SK-N-DZ (cell line): ENCODE measurements around the gene RIMBP3C.
"Not testable (repeated sequence)": the region's sequence is repeated elsewhere in the genome, so short reads cannot be mapped to it uniquely, and the experiment has no call there.

Source experiments
- DNase-seq: peaks from one replicate; pipeline ENCODE4 v3.0.0-alpha.2; 2015; ENCODE audit warnings: low spot score

The RIMBP3C gene

DNA sequence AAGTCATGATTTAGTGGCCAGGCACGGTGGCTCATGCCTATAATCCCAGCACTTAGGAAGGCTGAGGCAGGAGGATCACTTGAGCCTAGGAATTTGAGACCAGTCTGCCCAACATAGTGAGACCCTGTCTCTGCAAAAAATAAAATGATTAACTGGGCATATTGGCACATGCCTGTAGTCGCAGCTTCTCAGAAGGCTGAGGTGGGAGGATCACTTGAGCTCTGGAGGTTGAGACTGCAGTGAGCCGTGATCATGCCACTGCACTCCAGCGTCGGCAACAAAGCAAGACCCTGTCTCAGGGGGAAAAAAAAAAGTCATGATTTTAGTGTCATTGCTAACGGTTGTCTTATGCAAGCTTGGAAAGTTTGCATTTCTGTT, 28.2 kb upstream of the RIMBP3C start:
- no peak for DNase-seq

DNA sequence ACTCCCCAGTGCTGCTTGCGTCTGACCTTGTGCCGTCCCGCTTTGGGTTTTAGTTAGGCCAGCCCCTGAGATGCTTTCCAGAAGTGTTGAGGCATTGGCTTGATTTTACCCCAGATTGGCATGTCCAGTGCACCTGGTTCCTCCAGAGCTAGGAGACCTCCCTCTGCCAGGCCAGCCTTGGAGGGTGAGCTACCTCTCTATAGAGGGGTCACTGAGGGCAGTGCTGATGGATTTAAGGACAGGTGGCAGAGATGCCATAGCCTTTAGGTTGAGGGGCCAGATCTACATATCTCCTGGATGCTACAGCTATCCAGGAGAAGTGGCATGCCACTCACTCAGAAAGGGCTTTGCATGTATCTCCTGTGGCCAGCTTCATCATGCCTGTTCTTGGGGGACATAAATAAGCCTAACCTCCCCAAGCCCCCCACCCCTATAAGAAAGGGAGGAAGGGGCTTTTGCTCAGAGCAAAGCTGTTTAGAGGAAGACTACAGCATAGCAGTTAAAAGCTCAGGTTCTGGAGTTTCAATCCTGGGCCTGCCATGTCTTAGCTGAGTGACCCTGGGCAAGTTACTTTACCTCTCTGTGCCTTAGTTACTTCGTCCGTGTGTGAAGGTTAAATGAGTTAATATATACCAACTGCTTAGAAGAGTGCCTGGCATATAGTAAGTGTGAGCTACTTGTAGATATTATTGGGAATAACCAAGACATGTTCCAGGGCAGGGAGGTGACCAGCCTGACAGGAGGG, 22.7 kb upstream of the RIMBP3C start:
- no peak for DNase-seq

DNA sequence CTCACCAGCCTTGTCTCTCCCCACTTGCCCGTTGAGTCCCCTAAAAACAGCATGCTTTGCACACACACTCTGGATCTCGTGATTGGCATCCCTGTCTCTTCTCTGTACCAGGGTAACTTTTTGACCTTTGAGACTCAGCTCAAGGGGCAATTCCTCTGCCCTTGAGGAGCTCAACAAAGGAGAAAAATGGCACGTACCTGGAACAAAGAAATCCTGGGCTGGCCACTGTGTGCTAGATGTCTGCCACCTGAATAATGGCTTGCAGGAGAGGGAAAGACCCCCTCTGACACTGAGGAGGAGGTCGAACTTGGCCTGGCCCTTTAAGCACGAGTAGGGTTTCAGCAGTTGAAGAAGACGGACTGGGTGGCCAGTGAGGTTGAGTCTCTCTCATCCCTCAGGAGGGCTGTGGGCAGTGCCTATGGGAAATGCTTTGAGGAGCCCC, 22.1 kb upstream of the RIMBP3C start:
- no peak for DNase-seq

DNA sequence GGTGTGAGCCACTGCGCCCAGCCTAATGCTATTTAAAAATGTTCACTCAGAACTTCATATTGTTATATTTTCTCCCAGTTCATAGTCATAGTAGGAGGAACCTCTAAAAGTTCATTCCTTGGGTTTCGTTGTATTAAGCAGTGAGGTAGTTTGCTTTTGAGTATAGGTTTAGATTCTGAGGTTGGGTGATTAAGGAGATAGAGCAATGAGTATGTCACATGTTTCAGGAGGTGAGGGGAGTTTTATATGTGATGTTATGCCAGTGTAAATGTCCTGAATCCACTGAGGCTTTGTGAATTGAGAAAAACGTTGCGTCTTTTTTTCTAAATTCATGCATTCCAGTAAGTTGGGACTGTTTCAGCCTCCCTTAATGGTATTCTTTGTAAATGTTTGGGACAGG, 20.4 kb upstream of the RIMBP3C start:
- no peak for DNase-seq

DNA sequence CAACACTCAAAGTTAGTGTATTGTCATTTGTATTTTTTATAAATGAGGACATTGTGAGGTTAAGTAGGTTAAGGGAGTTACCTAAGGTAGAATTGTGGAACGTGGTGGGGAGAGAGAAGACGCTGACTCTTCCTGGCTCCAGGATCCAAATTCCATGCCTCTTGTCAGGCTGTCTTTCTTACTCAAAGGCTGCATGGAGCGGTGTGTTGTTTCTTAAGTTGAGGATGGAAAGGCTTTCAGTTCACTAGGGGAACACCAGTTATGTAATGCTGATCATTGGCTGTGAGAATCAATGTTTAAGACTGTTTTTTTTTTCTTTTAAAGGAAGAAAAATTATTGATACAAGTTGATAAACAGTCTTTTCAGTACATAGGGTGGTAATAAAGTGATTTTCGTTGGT, 19.1 kb upstream of the RIMBP3C start:
- DNase-seq = no peak

DNA sequence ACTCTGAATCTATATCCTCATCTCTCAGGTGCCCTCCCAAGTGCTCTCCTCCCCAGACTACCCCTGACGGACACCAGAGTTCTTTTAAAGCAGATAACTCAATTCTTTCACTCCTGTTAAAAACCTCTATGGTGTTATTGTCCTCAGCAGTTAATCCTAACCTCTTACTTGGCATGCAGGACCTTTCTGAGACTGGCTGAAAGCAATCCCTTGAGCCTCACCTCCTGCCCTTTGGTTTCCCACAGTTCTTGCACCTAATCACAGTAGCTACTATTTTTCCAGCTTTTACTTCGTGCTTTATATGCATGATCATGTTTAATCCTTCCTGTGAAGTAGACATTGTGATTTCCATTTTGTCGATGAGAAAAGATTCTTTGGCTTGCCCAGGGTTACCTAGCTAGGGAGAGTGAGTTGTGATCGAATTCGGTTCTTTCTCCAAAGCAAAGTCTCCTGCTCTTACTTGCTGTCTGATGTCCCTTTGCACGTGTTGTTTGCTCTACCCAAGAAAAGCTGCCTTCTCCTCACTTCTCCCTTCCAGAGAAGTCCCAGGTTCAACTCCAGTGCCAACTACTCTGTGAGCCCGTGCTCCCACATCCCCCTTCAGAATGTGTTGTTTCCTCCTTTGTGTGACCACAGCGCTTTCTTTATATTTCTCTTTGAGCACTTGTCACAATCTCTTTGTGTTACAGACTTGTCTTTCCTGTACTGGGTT, 18.4 kb upstream of the RIMBP3C start:
- no peak for DNase-seq

DNA sequence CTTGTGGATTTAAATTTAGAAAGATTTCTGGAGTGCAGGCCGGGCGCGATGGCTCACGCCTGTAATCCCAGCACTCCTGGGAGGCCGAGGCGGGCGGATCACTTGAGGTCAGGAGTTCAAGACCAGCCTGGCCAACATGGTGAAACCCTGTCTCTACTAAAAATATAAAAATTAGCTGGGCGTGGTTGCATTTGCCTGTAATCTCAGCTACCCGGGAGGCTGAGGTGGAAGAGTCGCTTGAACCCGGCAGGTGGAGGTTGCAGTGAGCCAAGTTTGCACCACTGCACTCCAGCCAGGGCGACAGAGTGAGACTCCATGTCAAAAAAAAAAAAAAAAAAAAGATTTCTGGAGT, 17.8 kb upstream of the RIMBP3C start:
- DNase-seq = not testable (repeated sequence)

DNA sequence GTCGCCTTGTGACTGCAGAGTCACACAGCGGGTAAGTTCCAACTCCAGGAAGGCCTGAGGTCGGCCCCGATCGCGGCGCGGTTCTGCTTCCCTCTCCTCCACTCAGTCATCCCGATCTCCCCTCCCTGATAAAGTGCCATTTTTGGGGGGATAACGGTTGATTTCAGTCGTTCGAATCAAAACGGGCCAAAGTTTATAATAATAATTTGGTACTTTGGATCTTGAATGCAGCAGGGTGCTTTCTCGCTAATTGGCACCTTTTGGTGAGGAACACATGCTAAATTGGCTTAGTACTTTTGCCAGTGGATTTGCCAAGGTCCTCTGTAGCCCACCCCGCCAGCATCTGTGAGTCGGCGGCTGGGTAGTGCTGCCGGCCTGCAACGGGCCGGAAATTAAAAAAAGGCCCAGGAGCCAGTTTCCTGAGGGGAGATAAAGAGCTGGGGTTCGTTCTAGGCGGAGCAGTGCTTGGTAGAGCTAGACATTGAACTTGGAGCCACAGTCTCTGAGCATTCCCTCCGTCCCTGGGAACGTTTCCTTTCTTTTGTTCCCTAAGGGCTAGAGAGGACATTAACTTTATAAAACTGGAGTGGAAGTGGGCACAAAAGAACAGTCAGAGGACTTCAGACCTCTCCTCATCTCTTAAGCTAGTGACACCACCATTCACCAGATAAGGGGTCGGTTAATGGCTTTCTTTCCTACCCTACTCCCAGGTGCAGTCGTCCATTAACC, 17.2 kb upstream of the RIMBP3C start:
- DNase-seq = no peak

DNA sequence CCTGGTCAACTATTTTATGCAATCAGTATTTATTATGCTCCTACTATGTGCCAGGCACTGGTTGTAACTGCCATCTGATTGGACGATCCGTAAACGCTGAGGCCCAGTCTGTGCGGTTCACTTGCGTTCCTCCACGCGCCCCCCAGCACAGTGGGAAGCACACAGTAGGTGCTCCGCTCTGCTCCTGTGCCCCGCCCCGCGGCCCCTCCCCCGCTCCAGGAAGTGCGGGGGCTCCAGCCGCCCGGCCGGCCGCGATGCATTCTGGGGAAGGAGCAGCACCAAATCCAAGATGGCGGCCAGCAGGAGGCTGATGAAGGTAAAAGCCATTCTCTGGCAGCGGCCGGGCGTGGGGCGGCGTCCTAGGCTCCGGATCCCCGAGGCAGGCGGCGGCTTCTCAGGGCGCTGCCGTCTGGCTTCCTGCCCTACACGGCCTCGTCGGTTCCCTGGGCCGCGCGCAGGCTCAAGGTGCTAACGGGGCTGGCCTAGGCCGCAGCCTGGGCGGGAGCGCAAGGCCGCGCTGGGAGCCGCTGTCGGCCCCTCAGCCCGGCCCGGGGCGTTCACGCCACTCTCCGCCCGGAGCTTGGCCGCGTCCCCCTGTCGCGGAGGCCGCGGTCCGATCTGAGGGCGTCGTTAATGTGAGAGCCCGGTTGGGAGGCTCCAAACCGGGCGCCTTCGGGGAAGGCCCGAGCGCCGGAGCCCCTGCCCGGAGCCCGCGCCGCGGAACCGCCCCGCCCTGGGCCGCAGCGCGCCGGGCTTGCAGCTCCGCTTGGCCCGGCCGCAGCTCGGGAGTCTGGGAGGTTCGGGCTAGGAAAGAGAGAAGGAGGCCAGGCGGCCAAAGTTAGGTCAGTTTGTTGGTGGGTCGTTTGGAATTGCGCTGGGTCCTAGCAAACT, 16.4 kb upstream of the RIMBP3C start, which contains the start of gene UBE2L3:
Gene UBE2L3 (plus strand): TSS at position 259 of the 891 bp plus-strand sequence. CDS start 31 bp downstream, at position 290.
- DNase-seq = peak; percentile 77

DNA sequence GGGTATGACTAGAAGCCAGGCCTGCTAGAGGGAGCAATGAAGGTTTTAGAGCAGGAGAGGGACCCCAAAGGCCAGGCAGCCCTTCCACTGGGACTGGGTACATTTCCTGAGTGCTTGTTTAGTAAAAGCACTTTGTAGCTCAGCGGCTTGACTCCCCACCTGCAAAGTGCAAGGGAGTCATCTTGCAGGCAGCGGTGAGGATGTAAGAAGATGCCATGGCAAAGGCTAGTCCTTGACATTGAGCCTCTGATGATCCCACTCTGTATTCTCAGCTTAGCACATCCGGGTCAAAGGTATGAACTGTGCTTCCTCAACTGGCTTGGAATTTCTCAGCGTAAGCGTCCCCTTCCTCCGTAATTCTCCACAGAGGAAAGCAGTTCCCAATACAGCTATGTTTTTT, 13.2 kb upstream of the RIMBP3C start:
- no peak for DNase-seq

DNA sequence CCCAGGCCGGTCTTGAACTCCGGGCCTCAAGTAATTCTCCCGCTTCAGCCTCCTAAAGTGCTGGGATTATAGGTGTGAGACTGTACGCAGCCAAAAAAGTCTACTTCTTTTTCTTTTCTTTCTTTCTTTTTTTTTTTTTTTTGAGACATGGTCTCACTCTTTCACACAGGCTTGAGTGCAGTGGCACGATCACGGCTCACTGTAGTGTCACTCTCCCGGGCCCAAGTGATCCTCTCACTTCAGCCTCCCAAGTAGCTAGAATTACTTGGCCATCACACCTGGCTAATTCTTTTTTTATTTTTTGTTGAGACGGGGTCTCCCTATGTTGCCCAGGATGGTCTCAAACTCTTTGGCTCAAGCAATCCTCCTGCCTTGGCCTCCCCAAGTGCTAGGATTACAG, 12.7 kb upstream of the RIMBP3C start:
- DNase-seq = no peak

DNA sequence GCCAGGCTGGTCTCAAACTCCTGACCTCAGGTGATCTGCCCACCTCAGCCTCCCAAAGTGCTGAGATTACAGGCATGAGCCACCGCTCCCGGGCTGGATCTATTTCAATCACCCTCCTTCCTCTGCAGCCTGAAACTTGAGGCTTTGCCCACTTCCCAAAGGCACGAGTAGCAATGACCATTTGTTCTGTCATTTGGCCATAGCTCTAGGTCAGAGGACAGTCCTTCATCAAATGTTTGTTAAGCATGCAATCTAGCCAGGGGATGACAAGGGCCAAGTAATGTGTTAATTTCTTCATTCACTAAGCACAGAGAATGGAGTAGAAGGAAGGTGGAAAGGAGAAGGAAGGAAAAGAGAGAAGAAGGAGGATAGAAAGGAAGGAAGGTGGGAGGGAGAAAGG, 9.4 kb upstream of the RIMBP3C start:
- DNase-seq = not testable (repeated sequence)

DNA sequence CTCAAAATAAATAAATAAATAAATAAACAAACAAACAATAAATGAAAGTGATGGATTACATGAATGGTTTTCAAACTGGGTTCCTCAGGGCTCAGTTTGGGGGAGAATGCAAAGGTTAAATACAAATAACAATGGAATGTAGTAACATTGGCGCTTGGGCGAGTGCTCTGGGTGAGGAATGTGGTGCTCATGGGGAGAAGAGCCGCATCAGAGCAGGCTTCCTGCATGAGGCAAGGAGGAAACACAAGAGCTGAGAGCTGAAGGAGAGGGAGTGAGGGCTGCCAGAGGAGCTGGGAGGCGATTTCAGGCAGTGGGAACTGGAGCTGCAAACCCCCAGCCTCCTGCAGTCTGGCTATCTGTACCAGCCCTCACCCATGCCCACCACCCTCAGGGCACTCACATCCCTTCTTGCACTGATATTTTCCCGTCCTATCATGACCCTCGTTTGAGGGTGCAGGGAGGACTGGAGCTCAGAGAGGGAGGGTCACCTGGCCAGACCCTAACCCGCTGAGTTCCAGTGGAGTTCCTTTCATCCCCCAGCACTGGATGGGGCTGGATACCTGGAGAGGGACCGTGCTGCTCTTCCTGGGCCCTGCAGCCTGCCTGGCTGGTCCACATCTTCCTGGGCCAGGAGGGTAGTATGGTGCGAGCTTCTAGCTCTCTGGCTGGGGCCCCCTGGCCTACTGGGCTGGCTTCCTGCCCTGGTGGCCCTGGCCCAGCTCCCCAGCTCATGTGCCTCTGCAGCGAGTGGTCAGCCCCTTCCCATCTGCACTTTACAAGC, 8.3 kb upstream of the RIMBP3C start:
- DNase-seq = not testable (repeated sequence)

DNA sequence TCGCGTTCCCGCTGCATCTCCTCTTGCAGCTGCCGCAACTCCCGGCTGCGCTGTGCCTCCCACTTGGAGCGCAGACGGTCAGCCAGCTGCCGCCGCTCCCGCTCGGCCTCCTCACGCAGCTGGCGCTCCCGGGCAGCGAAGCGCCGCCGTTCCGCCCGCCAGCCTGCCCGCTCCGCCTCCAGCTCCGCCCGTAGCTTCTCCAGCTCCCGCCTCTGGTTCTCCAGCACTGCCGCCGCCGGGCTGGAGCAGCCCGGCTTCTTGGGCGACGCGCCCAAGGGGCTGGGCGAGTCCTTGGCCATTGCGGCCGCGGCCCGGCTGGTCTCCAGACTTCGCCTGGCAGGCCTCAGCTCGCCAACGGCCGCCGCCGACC, 598 bp downstream of the RIMBP3C start:
- not testable (repeated sequence) for DNase-seq

DNA sequence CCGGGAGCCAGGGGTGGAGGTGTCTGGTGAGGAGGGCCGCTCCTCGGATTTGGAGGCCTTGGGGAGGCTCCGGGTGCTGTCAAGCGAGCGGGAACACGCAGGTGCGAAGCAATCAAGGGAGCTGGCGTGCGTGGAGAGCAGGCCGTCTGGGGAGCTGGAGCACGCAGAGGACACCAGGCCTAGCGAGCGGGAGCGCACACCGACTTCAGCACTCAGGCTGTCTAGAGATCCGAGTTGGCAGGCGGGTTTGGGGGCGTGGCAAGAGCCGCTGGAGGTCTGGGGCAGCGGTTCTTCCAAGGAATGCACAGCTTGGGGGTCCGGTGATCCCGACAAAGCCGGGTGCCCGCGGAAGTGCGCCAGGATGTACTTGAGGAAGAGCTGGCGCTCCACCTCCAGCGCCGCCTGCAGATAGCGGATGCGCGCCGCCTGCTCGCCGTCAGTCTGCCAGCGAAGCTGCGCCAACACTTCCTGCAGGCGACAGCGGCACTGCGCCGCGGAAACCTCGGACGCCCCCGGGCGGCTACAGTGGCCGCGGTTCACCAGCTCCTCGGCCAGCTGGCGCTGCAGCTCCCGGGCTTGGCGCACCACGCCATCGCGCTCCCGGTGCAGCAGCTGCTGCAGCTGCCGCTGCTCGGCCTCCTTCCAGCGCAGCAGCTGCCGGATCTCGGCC, 1.1 kb downstream of the RIMBP3C start:
- DNase-seq = not testable (repeated sequence)

DNA sequence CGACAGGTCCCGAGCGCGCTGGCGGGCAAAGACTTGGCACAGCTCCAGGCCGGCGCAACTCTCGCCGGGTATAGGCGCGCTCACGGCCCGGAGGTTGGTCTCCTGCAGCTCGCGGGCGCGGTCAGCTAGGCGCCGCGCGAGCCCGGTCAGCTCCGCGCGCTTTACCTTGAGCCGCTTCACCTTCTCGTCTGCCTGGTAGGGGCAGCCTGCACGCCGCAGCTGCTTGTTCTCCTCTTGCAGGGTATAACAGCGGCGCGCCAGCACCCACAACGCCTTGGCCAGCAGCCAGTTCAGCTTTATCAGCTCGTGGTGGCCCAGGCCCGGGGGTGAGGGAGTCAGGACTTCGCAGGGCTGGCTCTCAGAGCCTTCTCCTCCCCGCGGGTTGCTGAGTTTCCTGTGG, 1.7 kb downstream of the RIMBP3C start:
- not testable (repeated sequence) for DNase-seq

DNA sequence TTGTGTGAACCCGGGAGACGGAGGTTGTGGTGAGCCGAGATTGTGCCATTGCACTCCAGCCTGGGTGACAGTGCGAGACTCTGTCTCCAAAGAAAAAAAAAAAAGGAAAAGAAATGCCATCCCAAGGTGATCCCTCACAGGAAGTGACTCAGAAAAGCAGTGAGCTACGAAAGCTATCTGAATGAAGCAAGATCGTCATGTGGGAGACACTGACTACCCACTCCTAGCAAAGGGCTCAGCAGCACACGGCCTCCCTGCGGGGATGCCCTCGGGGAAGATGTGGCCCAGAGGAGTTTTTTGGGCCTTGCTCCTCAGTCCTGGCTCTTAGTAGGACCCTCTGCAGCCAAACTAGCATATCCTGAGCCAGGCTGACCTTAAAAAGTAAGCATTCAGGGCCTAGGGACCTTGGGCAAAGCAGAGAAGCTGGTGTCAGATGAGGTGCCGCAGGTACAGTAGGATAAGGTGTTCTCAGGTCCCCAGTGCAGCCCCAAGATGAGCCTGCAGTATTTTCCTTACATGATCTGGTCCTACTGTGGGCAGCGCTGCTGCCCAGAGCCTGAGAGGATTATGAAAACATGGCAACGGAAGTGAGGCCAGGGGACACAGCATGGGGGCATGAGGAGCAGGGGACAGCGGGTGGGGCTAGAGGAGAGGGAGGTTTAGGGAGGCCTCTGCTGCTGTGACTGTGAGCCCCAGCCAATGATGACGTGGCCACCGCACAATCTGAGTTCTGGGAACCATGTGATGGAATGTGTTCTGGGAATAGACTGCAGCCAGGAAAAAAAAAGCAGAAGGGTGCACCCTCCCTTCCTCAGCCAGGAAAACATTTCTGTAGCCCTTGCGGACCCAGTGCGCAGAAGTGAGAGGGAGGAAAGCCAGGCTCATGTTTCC, 6.6 kb downstream of the RIMBP3C start:
- DNase-seq = not testable (repeated sequence)

DNA sequence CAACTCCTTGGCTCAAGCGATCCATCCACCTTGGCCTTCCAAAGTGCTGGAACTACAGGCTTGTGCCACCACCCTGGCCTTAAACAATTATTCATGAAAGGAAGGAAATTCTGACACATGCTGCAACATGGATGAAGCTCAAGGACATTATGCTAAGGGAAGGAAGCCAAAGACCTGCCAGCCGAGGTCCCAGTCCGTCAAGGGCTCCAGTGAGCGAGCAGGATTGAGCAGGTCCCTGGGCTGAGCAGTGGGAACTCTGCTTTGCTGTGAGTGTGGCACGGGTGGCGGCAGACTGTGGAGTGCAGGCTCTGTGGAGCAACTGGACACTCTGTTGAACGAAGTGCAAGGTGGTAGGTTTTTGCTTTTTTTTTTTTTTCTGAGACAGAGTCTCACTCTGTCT, 11.4 kb downstream of the RIMBP3C start:
- DNase-seq = not testable (repeated sequence)
